Astrocyte of the spinal cord (primary cell): ENCODE data around the gene THAP11.
A peak's percentile ranks its signal among the peaks of the same experiment; 100 is the strongest.

Experiments used
- DNase-seq: peaks from one replicate; pipeline ENCODE4 v3.0.0; 2011; ENCODE audit warnings: low read depth, low spot score
- H3K4me3 ChIP-seq: 2 replicates; pipeline ENCODE4 v1.5.1; 2011; ENCODE audit warnings: low read depth, mild to moderate bottlenecking, low read length, moderate library complexity
- in situ Hi-C: cut with HindIII; loops from 2 replicates; pipeline ENCODE4 v1.10.0; 2017; ENCODE audit warnings: low sequenced_read_pairs
- TF ChIP-seq, protein P1 (sequence below): IDR thresholded peaks from 2 replicates; pipeline ENCODE4 v1.5.1; 2012; ENCODE audit warnings: low read depth, mild to moderate bottlenecking, low read length, inconsistent platforms

Gene THAP11

DNA sequence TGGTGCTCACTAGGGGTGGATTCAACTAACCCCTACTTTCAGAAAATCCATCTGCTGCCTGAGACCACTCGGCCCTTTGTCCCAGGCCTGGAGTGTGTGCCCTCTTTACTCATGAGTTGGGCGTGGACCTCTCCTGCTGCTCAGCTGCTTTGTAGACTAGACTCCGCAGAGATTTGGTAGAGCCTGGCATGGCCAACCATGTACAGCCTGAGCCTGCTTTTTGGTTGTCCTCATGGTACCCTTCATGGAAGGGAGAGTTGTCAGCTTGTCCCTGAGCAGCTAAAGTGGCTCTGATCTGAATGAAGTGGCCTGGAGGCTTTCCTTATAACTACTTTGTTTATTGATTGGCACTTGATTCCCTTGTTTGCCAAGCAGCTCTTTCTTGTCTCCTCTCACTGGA, 32.3 kb downstream of the THAP11 start:
- peak overlapping the region; percentile 93 for H3K4me3 ChIP-seq
- TF ChIP-seq, protein P1, sequence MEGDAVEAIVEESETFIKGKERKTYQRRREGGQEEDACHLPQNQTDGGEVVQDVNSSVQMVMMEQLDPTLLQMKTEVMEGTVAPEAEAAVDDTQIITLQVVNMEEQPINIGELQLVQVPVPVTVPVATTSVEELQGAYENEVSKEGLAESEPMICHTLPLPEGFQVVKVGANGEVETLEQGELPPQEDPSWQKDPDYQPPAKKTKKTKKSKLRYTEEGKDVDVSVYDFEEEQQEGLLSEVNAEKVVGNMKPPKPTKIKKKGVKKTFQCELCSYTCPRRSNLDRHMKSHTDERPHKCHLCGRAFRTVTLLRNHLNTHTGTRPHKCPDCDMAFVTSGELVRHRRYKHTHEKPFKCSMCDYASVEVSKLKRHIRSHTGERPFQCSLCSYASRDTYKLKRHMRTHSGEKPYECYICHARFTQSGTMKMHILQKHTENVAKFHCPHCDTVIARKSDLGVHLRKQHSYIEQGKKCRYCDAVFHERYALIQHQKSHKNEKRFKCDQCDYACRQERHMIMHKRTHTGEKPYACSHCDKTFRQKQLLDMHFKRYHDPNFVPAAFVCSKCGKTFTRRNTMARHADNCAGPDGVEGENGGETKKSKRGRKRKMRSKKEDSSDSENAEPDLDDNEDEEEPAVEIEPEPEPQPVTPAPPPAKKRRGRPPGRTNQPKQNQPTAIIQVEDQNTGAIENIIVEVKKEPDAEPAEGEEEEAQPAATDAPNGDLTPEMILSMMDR = no peak
- in situ Hi-C loops = no loop called here
- DNase-seq = no peak

DNA sequence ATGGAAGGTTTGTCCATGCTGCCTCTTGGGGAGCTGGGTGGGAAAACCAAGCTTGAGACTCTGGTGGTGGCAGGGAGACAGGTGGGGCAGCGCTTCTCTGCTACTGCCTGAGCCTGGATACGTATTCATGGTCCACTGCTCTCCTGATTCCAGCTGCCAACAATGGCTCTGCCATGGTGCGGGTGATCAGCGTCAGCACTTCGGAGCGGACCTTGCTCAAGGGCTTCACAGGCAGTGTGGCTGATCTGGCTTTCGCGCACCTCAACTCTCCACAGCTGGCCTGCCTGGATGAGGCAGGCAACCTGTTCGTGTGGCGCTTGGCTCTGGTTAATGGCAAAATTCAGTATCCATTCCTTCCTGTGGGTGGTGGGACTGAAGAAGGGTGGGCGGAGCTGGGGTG, 34.9 kb downstream of the THAP11 start:
- DNase-seq = no peak
- in situ Hi-C loops = no loop called here
- TF ChIP-seq, protein P1 = no peak
- no peak overlapping the region for H3K4me3 ChIP-seq

DNA sequence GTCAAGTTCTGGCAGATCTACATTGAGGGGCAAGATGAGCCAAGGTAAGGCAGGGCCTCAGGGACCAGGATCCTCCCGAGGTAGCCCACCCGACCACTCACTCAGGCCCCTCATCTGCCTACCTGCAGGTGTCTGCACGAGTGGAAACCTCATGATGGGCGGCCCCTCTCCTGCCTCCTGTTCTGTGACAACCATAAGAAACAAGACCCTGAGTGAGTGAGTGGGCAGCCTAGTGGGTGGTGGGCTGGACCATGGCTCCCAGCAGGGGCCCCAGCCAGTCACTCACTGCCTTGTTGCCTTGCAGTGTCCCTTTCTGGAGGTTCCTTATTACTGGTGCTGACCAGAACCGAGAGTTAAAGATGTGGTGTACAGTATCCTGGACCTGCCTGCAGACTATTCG, 36.1 kb downstream of the THAP11 start:
- no peak for DNase-seq
- in situ Hi-C loops = no loop called here
- H3K4me3 ChIP-seq = no peak overlapping the region
- TF ChIP-seq, protein P1 = no peak

DNA sequence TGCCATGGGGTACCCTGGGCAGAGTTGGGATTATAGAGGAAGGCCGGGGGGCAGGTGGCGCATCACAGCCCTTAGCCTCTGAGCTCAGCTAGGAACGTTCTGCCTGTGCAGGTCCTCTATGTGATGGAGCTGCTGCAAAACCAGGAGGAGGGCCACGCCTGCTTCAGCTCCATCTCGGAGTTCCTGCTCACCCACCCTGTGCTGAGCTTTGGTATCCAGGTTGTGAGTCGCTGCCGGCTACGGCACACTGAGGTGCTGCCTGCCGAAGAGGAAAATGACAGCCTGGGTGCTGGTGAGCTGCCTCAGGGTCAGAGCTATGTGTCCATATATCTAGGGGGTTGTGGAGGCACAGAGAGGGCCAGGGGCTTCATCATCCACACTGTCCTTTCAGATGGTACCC, 36.7 kb downstream of the THAP11 start:
- in situ Hi-C loops = no loop called here
- TF ChIP-seq, protein P1 = no peak
- no peak overlapping the region for H3K4me3 ChIP-seq
- DNase-seq = no peak

DNA sequence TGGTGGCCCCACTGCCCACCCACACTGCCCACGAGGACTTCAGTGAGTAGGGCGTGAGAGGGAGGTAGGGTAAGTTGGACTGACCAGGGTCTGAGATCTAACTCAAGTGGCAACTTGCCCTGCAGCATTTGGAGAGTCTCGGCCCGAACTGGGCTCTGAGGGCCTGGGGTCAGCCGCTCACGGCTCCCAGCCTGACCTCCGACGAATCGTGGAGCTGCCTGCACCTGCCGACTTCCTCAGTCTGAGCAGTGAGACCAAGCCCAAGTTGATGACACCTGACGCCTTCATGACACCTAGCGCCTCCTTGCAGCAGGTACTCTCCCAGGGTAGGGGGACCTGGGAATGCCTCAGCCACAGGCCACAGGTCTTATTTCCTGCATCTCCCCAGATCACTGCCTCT, 37.3 kb downstream of the THAP11 start:
- DNase-seq = no peak
- in situ Hi-C loops = no loop called here
- TF ChIP-seq, protein P1 = no peak
- no peak overlapping the region for H3K4me3 ChIP-seq

DNA sequence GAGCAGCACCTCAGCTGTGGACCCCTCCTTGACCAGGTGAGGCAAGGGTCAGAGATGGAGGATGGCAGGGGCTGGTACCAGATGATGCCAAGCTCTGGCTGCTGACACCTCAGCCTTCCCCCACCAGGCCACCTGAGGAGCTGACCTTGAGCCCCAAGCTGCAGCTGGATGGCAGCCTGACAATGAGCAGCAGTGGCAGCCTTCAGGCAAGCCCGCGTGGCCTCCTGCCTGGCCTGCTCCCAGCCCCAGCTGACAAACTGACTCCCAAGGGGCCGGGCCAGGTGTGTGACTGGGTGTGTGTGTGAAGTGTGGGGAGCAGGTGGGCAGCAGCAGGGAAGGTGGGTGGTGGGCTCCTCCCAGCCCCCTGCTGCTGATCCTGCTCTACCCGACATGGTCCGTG, 37.8 kb downstream of the THAP11 start:
- no peak overlapping the region for H3K4me3 ChIP-seq
- TF ChIP-seq, protein P1 = no peak
- in situ Hi-C loops = no loop called here
- DNase-seq = no peak

DNA sequence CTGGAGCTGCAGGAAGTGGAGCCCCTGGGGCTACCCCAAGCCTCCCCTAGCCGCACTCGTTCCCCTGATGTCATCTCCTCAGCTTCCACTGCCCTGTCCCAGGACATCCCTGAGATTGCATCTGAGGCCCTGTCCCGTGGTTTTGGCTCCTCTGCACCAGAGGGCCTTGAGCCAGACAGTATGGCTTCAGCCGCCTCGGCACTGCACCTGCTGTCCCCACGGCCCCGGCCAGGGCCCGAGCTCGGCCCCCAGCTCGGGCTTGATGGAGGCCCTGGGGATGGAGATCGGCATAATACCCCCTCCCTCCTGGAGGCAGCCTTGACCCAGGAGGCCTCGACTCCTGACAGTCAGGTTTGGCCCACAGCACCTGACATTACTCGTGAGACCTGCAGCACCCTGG, 38.5 kb downstream of the THAP11 start:
- no peak for DNase-seq
- TF ChIP-seq, protein P1 = no peak
- no peak overlapping the region for H3K4me3 ChIP-seq
- in situ Hi-C loops = no loop called here
